ENCODE data around the gene ENPP6.

DNA sequence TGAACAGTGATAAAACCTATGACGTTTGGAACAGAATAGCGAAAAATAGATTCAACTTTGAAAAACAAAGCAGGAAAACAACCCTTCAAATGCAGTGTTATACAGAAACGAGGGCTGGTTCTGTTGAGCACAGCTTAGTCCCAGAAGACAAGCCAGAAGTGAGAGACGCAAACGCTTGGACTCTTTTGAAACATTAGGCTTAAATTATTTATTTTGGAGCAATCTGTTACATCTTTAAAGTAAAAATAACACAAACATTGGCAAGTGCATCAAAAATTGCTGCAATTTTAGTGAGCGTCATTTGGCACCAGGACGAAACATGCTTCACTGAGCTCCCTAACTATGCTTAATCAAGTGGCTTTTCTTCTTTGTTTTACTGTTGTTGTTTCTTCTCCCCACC is 63.5 kb downstream of the ENPP6 start:
- TF ChIP-seq, protein P1, sequence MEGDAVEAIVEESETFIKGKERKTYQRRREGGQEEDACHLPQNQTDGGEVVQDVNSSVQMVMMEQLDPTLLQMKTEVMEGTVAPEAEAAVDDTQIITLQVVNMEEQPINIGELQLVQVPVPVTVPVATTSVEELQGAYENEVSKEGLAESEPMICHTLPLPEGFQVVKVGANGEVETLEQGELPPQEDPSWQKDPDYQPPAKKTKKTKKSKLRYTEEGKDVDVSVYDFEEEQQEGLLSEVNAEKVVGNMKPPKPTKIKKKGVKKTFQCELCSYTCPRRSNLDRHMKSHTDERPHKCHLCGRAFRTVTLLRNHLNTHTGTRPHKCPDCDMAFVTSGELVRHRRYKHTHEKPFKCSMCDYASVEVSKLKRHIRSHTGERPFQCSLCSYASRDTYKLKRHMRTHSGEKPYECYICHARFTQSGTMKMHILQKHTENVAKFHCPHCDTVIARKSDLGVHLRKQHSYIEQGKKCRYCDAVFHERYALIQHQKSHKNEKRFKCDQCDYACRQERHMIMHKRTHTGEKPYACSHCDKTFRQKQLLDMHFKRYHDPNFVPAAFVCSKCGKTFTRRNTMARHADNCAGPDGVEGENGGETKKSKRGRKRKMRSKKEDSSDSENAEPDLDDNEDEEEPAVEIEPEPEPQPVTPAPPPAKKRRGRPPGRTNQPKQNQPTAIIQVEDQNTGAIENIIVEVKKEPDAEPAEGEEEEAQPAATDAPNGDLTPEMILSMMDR (IDR thresholded peaks at IDR 0.05; ENCODE audit: insufficient read depth, low read length, poor library complexity, severe bottlenecking), result no peak
- TF ChIP-seq EZH2phosphoT487 (conservative IDR thresholded peaks at IDR 0.05; ENCODE audit: low read length), result no peak
